Adrenal gland (tissue), 12 donors: ENCODE data around the gene SURF2. TPM values are rescaled to one million over a fixed set of nuclear protein-coding genes. Genes with fewer than 3 reads are reported as not detected.

Source experiments
- DNase-seq, 7 donors: peaks; one replicate each; pipeline ENCODE4 v3.0.0-alpha.2; 2019 to 2020
- H3K27ac ChIP-seq, 5 donors: fragments of 200-600 bp; sonication (generic) in 4 of 5; 1 replicate in 3 of 5; 2 replicates in 2 of 5; pipeline versions ENCODE4 v1.5.1 to v1.8.0; 2016 to 2020; ENCODE audit warnings: mild to moderate bottlenecking in 1 of 5
- H3K27me3 ChIP-seq: fragments of 200-600 bp; 2 replicates; pipeline ENCODE4 v1.8.0; 2021
- H3K36me3 ChIP-seq, 2 donors: fragments of 200-600 bp; replicated peaks in 1 of 2; 1 replicate in 1 of 2; 2 replicates in 1 of 2; pipeline versions ENCODE4 v1.5.1 to v1.8.0; 2018 to 2022
- H3K4me1 ChIP-seq, 2 donors: fragments of 200-600 bp; replicated peaks in 1 of 2; 1 replicate in 1 of 2; 2 replicates in 1 of 2; pipeline versions ENCODE4 v1.5.1 to v1.8.0; 2018 to 2021
- H3K4me3 ChIP-seq, 4 donors: fragments of 200-600 bp; sonication (generic) in 3 of 4; one replicate each; pipeline ENCODE4 v1.5.1; 2016 to 2018
- H3K9me3 ChIP-seq, 3 donors: fragments of 200-600 bp; sonication (generic) in 1 of 3; replicated peaks in 1 of 3; 1 replicate in 2 of 3; 2 replicates in 1 of 3; pipeline versions ENCODE4 v1.5.1 to v1.8.0; 2016 to 2021
- POLR2A ChIP-seq, 2 donors: fragments of 450-650 bp; IDR thresholded peaks; one replicate each; pipeline ENCODE4 v1.6.1; 2017; ENCODE audit warnings: antibody characterized with exemption in 2 of 2, mild to moderate bottlenecking in 2 of 2, moderate library complexity in 1 of 2
- WGBS, 4 donors: extraction: QIAGEN DNeasy Blood & Tissue Kit in 2 of 4; methylation state at CpG; one replicate each; pipeline versions ENCODE4 v1.1.5 to v1.1.7; 2013 to 2017; 5-methylcytosine and 5-hydroxymethylcytosine counted together
- intact Hi-C, 2 donors: fragments of 100-400 bp; cut with DNase I; formaldehyde crosslinking; loops; one replicate each; pipeline versions ENCODE4 v1.14.1 to v1.15.0; 2022 to 2023
- polyA plus RNA-seq, 3 donors: library from polyadenylated mRNA; stranded (reverse); fragments of 200-250 nt in 2 of 3; fragments of 350-450 nt in 1 of 3; fragmentation: Illumina TruSeq in 1 of 3; extraction: RNeasy Lipid Tissue Mini Kit (QIAGEN cat#74804) in 1 of 3; gene quantifications; one replicate each; pipeline ENCODE4 v1.2.3, GENCODE V29; 2013 to 2014
- total RNA-seq, 9 donors: library from RNA; depleted of rRNA in 4 of 9; stranded (reverse); fragments of >200 nt in 4 of 9; fragments of 120-200 nt in 1 of 9; fragmentation: NEBNext Ultra II Directional in 1 of 9; extraction: Animal tissue kit (Norgen Biotek cat#: 25700) in 1 of 9; gene quantifications; one replicate each; pipeline versions ENCODE4 v1.1.0 to v1.2.4, GENCODE V29; 2013 to 2023
- TF ChIP-seq, protein P1 (sequence below), 6 experiments: fragments of 450-650 bp in 4 of 6; fragments of 200-600 bp in 2 of 6; sonication (generic) in 1 of 6; IDR thresholded peaks; 1 replicate in 5 of 6; 2 replicates in 1 of 6; pipeline versions ENCODE4 v1.5.1 to v1.8.0; 2016 to 2021; ENCODE audit warnings: antibody characterized with exemption in 6 of 6, mild to moderate bottlenecking in 2 of 6, moderate library complexity in 1 of 6
- donor health status: healthy with polysubstance abuse.
- donor health status: Bipolar disorder and iron deficiency.
- donor health status: DM: yes; HTN: yes; CAD: no.
- donor health status: DM: no; HTN: no; CAD: no.
- donor health status: DM: no; HTN: no; CAD: no.
- donor health status: DM: yes; HTN: yes; CAD: no.

The SURF2 gene
- total and polyA plus RNA-seq, 12 donors, result 13.4 to 53.0 (median 23.4) TPM

DNA sequence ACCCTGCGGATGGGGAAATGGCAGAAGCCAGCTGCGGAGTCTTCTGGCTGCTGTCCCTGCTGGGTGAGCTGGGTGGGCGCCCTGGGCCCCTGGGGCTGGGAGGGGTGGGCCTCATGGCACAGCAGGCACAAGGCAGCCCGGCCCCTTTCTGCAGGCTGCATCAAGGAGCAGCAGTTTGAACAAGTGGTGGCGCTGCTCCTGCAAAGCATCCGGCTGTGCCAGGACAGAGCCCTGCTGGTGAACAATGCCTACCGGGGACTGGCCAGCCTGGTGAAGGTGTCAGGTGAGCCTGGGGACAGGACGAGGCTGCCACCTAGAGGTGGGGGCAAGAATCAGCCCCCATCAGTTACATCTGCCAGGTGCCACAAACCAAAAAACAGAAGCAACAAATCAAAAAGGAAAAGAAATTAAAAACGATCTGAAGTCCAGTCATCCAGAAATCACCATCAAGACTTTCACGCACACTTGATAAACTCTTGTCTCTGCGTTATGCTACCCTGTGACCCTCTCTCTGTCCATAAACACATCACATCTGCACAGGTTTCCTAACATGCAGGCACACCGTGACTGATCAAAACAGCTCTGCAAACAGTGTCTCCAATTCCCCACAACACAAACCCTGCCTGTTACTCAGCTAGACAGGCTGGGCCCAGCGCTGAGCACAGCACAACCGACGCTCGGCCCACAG lies 47.6 kb downstream of the SURF2 start:
- no peak for TF ChIP-seq POLR2A (IDR thresholded peaks at IDR 0.05)
- TF ChIP-seq, protein P1, sequence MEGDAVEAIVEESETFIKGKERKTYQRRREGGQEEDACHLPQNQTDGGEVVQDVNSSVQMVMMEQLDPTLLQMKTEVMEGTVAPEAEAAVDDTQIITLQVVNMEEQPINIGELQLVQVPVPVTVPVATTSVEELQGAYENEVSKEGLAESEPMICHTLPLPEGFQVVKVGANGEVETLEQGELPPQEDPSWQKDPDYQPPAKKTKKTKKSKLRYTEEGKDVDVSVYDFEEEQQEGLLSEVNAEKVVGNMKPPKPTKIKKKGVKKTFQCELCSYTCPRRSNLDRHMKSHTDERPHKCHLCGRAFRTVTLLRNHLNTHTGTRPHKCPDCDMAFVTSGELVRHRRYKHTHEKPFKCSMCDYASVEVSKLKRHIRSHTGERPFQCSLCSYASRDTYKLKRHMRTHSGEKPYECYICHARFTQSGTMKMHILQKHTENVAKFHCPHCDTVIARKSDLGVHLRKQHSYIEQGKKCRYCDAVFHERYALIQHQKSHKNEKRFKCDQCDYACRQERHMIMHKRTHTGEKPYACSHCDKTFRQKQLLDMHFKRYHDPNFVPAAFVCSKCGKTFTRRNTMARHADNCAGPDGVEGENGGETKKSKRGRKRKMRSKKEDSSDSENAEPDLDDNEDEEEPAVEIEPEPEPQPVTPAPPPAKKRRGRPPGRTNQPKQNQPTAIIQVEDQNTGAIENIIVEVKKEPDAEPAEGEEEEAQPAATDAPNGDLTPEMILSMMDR (IDR thresholded peaks at IDR 0.05), result peak; percentile 21 to 49 (median 38)
- peak in 3 of 7 donors; percentile 36 to 41 (median 39) for DNase-seq
- peaks cover 0 to 33% of the 10 kb centered on the region in 2 donors for H3K36me3 ChIP-seq
- 73 to 82% (median 78%) methylated on average over 11 to 16 of the region's 16 CpGs for WGBS, 4 donors
- intact Hi-C loops, result loop anchor here in 1 of 2 donors (10.0 kb wide), 1 partner anchor 219 kb away; no protein-coding TSS in a partner anchor
- peaks cover 10 to 29% of the 10 kb centered on the region in 2 donors for H3K4me1 ChIP-seq
- no peak overlapping the region for H3K27ac ChIP-seq
- no peaks in the 10 kb centered on the region for H3K27me3 ChIP-seq
- no peak overlapping the region for H3K4me3 ChIP-seq
- H3K9me3 ChIP-seq, result no peaks in the 10 kb centered on the region

DNA sequence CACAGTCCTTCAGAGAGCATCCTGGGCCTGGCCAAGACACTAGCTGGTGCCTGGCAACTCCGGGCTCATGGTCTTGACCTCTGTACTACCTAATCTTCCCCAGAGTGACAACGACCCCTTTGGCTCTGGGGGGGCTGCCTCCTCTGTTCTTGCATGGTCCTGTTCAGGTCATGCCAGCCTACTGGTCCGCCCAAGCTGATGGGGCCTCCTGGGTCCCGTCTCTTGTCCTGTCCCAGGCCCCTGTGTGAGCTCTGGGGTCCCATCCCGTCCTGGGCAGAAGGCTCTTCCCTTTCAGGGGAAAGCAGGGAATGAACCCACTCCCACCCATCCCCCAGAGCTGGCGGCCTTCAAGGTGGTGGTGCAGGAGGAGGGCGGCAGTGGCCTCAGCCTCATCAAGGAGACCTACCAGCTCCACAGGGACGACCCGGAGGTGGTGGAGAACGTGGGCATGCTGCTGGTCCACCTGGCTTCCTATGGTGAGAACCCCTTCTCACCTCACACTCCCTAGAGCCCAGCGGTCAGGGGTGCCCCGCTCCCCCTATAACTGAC lies 48.2 kb downstream of the SURF2 start:
- no peaks in the 10 kb centered on the region for H3K9me3 ChIP-seq
- no peak for DNase-seq
- H3K36me3 ChIP-seq, result peaks cover 0 to 39% of the 10 kb centered on the region in 2 donors
- no peaks in the 10 kb centered on the region for H3K27me3 ChIP-seq
- TF ChIP-seq, protein P1 (IDR thresholded peaks at IDR 0.05), result no peak
- H3K4me3 ChIP-seq, result no peak overlapping the region
- H3K27ac ChIP-seq, result peak overlapping the region in 1 of 5 donors; percentile 83
- intact Hi-C loops, result loop anchor here in 1 of 2 donors (5.0 to 10.0 kb wide), 2 partner anchors 83 to 220 kb away; no protein-coding TSS in a partner anchor
- H3K4me1 ChIP-seq, result peaks cover 10 to 29% of the 10 kb centered on the region in 2 donors
- WGBS, 4 donors, result 84 to 88% (median 85%) methylated on average over 6 to 12 of the region's 12 CpGs

DNA sequence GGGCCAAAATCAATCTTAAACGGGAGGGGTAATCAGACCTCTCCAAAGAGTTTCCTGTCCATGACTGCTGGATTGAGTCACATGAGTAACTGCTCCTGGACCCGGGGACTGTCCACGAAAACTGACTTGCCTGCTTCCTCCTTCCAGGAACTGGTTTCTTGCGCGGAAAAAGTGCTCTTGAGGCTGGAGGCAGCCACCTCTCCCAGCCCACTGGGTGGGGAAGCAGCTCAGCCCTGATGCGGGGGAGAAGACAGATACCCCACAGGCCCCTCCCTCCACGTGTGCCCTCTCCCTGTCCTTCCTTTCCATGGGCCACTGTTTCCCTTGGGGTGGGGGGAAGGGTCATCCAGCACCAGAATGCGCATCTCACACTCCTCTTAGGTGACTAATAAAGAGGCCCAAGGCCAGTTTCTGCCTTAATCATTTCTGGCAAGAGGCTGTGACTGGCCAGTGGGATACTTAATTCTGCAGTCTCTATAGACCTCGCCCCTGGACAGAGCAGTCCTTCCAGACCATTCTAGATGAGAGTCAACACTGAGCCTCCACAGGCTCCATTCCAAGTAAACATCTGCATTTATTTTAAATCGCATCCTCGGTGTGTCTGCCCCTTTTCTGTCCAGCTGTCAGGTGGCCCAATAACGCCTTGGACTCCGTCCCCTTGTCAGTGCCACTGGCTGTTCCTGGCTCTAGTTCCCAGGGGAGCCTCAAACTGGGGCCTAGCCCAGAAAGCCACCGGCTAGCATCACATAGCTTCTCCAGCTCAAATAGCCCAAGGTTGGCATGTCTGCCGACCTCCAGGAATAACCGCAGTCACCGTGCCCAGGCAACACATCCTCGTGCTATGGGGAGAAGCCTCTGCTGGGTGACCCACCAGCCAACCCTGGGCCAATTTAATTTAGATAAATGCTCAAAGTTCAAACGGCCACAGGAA lies 49.4 kb downstream of the SURF2 start:
- no peaks in the 10 kb centered on the region for H3K9me3 ChIP-seq
- H3K27me3 ChIP-seq, result no peaks in the 10 kb centered on the region
- H3K36me3 ChIP-seq, result peaks cover 0 to 51% of the 10 kb centered on the region in 2 donors
- peaks cover 10 to 29% of the 10 kb centered on the region in 2 donors for H3K4me1 ChIP-seq
- H3K27ac ChIP-seq, result peak overlapping the region in 3 of 5 donors; percentile 70 to 83 (median 74)
- no peak for TF ChIP-seq POLR2A (IDR thresholded peaks at IDR 0.05)
- TF ChIP-seq, protein P1 (IDR thresholded peaks at IDR 0.05), result no peak
- intact Hi-C loops, result loop anchor here in 1 of 2 donors (5.0 to 10.0 kb wide), 2 partner anchors 82 to 221 kb away; no protein-coding TSS in a partner anchor
- WGBS, 4 donors, result 45 to 64% (median 55%) methylated on average over 14 to 19 of the region's 19 CpGs
- H3K4me3 ChIP-seq, result no peak overlapping the region
- peak in 5 of 7 donors; percentile 52 to 74 (median 71) for DNase-seq
